GM21367 (cell line): Measurements from ENCODE around the gene CELSR3.

ENCODE experiments used
- ATAC-seq: cut with Tn5 transposase; IDR thresholded peaks from one replicate; pipeline ENCODE4 v1.9.1; 2021; ENCODE audit not compliant: unreplicated experiment

CELSR3 gene, protein sequence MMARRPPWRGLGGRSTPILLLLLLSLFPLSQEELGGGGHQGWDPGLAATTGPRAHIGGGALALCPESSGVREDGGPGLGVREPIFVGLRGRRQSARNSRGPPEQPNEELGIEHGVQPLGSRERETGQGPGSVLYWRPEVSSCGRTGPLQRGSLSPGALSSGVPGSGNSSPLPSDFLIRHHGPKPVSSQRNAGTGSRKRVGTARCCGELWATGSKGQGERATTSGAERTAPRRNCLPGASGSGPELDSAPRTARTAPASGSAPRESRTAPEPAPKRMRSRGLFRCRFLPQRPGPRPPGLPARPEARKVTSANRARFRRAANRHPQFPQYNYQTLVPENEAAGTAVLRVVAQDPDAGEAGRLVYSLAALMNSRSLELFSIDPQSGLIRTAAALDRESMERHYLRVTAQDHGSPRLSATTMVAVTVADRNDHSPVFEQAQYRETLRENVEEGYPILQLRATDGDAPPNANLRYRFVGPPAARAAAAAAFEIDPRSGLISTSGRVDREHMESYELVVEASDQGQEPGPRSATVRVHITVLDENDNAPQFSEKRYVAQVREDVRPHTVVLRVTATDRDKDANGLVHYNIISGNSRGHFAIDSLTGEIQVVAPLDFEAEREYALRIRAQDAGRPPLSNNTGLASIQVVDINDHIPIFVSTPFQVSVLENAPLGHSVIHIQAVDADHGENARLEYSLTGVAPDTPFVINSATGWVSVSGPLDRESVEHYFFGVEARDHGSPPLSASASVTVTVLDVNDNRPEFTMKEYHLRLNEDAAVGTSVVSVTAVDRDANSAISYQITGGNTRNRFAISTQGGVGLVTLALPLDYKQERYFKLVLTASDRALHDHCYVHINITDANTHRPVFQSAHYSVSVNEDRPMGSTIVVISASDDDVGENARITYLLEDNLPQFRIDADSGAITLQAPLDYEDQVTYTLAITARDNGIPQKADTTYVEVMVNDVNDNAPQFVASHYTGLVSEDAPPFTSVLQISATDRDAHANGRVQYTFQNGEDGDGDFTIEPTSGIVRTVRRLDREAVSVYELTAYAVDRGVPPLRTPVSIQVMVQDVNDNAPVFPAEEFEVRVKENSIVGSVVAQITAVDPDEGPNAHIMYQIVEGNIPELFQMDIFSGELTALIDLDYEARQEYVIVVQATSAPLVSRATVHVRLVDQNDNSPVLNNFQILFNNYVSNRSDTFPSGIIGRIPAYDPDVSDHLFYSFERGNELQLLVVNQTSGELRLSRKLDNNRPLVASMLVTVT (N-terminal part only)

DNA sequence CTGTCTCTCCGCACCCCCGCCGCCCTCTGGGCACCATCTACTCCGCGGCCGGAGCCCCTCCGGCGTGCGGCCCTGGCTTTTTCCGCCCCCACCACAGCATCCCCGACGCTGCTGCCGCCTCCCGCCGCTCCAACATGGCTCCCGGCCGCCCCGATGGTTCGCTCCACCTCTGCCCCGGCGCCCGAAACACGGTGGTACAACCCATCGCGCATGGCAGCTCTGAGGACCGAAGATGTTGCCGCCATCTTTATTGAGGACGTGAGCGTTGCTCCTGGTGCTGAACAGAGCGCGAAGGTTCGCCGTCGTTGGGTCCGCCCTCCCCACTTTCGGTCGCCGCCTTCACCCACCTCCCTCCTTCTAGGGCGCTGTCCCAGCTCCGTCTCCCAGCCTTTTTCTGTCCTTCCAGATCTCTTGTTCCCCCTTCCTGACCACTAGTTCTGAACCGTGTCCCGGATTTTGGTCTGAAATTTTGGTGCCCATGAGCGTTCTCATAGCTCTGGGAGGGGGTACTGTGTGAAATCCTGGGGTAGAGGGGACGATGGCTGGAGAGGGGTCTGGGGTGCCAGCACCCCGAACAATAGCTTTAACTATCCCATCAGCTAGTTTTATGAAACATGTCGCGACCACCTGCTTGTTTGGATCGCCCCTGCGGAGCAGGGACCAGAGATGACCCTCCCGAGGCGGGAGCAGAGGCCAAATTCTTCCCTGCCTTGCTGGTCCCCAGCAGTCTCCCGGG, at the start of gene CELSR3:
Gene CELSR3 (minus strand): TSS at position 134 of the 736 bp plus-strand sequence. CDS start 252 bp downstream, outside the sequence.
- ATAC-seq = no peak

DNA sequence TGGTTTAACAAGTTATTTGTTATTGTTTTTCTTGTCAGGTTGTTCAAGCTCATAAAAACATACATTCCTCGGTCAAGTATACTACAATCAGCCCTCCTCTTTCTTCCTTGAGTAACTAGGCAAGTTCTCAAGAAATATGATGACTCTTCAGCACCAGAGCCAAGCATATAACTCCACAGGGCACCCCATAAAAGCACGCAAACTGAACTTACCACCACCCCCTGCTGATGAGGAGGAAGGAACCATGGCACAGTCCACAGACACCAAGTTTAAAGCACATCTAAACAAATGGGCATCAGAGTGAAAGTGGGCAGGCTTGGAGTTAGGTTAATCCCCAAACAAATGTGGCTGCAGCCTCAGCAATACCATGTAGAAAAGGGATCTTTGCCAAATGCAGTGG, 49.0 kb upstream of the CELSR3 start:
- ATAC-seq = no peak

DNA sequence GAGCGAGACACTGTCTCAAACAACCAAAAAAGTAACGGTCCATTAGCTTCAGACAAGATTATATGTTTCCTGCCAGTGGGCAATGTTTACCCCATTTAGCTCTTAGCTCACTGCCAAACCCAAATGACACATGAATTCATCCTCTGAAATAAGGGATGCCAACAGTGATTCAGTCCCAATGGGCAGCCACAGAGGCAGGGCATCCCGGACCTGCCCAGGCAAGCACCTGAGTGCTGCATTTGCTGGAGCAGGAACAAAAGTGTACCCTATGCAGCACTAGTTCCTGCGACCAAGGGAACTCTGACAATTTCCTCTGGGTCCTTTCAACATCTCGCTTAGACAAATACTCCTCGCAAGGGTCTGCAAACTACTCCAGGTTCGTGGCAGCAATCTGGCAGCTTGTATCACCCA, 46.4 kb upstream of the CELSR3 start:
- ATAC-seq = no peak

DNA sequence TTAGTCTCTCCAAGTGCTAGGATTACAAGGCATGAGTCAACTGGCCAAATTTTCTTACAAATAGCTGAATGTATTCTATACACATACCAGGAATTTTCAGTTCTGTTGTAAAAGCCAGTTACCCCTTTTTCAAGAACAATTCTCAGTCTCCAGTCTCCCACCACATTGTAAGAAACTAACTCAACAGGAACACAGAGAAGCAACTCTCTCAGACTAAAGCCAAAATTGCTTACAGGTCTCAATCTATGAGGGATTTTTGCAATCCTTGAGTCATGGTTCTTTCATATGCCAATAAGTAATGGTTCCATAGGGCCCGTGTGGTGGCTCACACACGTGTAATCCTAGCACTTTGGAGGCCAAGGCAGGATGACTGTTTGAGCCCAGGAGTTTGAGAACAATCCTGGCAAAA, 45.8 kb upstream of the CELSR3 start:
- ATAC-seq = no peak

DNA sequence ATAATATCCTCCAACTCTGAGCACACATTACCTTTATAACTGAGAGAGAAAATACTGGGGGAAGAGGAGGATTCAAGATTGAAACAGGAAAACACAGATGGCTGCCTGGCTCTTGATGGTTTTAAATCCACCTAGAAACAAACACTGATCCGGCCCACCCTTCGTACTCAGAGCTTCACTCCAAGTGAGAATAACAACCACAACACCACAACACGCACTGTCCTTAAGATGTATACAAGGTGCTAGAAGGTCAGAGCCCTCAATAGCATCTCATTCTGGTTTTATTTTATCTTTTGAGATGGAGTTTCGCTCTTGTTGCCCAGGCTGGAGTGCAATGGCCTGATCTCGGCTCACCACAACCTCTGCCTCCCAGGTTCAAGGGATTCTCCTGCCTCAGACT, 44.5 kb upstream of the CELSR3 start:
- no peak for ATAC-seq

DNA sequence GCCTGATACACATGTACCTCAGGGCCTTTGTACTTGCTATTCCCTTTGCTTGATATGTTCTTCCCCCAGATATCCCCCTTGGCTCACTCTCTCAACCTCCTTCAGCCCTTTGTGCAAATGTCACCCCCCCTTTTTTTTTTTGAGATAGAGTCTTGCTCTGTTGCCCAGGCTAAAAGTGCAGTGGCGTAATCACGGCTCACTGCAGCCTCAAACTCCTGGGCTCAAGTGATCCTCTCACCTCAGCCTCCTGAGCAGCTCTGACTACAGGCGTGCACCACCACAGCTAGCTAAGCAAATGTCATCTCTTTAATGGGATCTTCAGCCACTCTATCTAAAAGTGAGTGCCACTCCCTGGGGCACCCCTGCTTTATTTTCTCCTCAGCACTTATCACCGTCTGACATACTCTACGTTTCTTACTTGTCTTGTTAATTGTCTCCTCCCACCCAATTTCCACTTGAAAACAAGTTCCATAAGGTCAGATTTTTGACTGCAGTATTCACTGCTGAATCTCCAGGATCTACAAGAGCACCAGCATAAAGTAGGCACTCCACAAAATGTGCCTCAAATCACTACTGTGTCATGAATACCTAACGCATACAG, 39.7 kb upstream of the CELSR3 start:
- ATAC-seq = no peak

DNA sequence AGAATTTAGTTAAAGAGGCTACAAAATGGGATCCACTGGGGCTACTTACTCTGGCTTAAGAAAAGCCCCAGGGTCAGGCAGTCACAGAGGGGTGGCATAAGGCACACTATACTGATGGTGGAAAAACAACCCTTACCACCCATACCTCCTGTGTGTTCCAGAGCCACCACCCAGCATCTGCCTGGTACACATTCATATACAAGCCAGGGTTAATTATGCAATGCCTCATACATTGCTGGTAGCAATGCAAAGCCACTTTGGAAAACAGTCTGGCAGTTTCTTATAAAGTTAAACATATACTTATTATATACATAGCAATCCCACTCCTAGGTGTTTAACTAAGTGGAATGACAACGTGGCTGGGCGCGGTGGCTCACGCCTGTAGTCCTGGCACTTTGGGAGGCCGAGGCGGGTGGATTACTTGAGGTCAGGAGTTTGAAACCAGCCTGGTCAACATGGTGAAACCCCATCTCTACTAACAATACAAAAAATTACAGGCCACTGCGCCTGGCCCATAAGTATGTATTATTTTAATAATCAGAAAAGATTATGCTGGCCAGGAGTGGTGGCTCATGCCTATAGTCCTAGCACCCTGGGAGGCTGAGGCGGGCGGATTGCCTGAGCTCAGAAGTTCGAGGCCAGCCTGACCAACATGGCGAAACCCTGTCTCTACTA, 38.2 kb upstream of the CELSR3 start:
- ATAC-seq = no peak

DNA sequence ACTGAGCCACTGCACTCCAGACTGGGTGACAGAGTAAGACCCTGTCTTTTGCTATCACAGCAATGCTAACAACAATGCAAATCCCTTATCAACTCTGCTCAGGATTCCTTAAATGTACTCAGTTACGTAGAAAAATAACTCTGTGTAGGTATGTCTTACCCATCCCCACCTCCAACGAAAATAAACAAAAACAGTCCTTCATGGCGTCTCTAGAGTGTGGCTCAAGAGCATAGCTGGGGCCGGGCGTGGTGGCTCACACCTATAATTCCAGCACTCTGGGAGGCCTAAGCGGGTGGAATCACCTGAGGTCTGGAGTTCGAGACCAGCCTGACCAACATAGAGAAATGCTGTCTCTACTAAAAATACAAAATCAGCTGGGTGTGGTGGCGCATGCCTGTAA, 36.2 kb upstream of the CELSR3 start:
- ATAC-seq = no peak

DNA sequence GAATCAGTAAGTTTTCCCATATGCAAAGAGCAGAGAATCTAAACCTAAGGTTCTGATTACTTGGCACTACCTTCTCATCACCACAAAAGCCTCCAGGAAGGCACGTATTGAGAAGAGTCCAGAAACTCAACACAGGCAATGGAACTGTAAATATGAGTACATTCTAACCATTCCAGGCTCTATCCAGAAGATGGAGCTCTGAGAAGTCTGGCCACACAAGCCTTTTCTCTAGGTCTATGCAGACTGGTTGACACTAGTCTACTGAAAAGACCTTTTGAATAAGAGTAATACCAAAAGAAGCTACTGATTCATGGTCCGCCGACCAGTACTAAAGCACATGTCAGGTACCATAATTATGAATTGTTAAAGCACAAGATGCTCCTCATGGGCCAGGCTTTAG, 35.3 kb upstream of the CELSR3 start:
- ATAC-seq = no peak

DNA sequence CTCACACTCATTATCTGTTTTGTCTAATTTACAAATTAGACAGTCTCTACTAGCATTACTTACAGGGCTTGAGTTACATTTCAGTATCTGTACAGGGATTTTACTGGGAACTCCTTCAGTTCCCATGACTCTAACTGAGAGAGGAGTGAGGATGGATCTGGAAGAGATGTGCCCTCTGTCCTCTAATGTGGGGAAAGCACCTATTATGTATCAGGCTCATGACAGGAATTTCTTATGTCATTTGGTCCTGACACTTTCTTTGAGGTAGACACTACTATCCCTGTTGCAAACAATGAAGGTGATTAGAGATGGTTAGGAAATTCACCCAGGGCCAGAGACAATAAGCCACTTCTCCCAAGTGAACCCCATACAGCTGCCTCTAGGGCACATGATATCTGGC, 33.9 kb upstream of the CELSR3 start:
- ATAC-seq = no peak

DNA sequence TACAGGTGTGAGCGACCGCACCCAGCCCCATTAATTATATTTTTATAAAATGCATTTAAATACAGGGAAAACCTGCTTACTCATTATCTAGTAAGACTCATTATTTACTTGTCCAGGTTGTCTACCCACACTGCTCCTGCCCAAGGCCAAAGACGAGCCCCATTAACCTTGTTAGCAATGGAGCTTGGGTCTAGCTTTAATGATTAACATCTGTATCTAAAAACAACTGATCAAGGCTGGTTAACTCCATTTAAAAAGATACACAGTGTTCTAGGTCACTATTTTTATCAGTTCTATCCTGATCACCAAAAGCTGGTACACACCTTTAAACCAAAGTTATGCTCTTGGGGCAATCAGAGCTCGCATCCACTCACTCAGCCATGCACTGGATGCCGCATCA, 33.5 kb upstream of the CELSR3 start:
- no peak for ATAC-seq

DNA sequence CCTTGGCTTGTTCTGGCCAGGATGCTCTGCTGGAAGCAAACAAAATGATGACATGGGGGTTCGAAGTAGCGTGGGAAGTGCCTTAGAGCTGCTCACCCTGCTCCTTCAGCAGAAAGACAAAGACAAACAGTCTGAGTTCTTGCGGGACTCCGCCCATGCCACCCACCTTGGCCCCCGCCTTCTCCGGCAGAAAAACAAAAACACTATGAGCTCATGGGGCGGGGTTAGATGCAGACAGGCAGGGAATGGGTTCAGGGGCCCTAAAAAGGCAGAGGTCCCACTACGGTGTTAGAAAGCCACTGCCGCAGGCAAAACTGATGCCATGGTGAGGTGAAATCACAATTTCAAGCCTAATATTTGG, 32.7 kb upstream of the CELSR3 start:
- no peak for ATAC-seq

DNA sequence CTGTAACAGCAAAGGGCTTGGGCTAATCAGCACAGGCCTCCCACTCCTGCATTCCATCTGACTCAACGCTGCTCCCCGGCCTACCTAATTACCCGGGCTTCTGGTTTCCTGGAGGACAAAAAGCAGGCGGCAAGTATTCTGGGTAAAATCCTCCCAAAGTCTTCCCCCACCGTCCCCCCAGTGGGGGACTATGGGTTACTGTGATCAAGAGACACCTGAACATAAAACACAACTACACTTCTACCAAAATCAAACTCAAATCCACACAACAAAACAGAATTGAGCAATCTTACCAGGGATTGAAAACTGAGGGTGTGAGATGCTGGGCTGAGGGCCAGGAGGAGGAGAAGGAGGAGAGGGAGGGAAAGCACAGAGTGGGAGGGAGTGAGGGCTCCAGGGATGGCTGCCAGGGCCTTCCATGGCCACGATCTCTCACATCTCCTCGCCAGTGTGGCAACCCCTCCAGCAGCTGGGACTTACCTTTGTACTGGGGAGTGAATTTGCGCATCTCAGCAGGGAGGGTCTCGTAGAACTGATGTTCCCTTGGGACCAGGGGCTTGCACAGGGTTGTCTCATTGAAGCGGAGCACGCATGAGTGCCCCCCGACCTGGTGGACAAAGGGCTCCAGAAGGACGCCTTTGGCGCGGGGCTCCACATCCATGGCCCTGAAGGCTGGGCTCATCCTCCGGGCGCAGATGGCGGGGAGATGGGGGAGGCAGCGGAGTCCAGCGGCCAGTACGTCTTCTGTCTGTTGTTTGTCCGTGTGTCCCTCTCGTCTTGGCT, 32.1 kb upstream of the CELSR3 start:
- ATAC-seq = no peak

DNA sequence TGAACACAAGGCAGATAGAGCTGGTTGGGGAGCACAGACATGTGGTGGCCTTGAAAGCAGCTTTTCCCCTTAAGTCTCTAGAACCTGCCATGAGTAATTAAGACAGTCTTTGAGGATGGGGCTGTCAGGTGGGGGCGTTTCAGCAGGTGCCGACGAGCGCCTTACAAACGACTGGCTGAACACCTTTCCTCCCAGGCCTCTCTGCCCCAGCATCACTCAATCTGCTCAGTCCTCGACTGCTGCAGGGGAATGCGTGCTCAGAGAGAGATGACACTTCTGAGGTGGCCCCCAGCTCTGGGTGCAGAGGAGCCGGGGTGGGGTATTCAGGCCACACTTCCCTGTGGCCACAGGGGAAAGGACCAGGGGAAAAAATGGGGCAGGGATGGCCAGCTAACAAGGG, 31.1 kb upstream of the CELSR3 start:
- ATAC-seq = no peak

DNA sequence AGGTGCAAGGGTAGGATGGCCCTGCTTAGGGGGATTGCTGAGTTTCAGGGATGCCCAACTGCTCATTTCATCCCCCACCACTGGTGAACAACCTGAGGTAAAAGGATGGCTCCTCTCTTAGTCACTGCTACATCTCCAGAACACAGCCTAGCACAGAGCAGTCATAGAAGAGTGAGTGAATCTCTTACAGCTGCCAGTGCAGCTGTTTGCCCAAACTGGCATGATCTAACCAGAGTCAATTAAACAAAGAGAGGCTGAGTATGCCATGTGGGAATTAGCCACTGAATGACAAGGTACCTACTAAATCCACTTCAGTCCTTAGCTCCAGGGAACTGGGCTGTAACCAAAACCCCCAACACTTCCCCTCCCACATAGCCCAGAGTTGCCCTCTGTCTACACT, 29.9 kb upstream of the CELSR3 start:
- ATAC-seq = no peak

DNA sequence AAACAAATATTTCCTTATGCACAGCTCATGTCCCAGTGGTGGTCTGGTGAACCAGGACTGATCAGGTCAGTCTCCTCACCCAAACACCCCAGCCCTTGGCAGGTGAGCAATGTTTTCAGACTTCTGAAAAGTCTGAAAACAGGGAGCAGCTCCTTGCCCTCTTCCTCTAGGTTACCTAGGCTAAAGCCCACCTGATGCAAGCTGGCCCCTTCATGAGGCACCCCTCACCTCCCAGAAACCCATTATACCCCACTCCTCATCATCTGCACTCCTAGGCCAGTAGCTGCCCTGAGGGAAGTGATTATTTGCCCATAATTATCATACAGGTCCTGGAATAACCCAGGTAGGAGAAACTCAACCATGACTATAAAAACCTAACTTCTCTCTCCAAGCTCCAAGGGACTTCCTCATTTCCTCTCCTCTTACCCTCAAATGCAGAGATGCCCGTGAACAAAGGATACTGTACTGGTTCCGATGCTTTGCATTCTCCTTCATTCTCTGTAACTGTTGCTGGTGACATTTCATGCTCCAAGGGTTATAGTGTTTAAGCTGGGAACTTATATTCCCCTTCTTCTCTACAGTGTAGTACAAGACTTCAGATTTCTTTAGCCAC, 28.3 kb upstream of the CELSR3 start:
- ATAC-seq = no peak

DNA sequence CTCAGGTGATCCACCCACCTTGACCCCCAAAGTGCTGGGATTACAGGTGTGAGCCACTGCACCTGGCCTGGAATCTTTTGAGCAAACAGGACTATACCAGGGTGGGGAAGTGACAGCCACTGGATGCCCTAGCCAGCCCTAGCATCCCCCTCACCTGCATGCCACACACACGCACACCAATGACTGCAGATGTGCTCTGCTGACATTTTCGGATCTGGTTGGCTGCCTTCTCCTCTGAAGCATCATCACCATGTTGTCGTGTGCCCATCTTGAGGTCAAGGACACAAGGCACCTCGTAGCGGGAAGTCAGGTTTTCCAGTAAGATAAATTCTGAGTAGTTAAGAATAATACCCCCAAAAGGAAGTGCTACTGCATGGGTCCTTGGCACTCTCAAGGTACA, 26.7 kb upstream of the CELSR3 start:
- ATAC-seq = no peak

DNA sequence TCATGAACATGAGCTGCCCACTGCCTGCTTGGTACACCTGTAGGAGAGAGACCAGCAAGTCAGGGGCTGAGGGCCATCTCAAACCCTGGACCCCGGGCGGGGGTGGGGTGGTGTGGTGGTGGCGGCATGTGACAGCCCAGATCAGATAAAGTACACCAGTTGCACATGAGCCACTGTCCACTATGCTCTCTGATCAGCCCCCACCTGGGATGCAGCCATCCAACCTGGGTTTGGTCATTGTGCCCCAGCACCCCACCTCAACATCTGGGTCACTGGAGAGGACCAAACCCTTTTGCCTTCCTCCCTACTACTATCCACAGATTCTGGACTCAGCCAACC, 26.0 kb upstream of the CELSR3 start:
- no peak for ATAC-seq
